NCI-H1048 (cell line): Measurements from ENCODE around the gene CNTNAP5.

Source experiments
- DNase-seq: peaks from one replicate; lab custom pipeline; 2025; lab: John Stamatoyannopoulos, UW

The CNTNAP5 gene

GRCh38 chr2:124898827-124899226, 873.7 kb downstream of the CNTNAP5 start:
- no peak for DNase-seq

- no peak for DNase-seq
These were observed 883.3 kb downstream of the CNTNAP5 start for GRCh38 chr2:124908411-124908810.

- no peak for DNase-seq
These were observed 886.5 kb downstream of the CNTNAP5 start for GRCh38 chr2:124911560-124911959.

GRCh38 chr2:124913868-124914267, 888.8 kb downstream of the CNTNAP5 start:
- DNase-seq, result no peak

- DNase-seq, result no peak
These were observed 890.5 kb downstream of the CNTNAP5 start for GRCh38 chr2:124915567-124915966.

- no peak for DNase-seq
These were observed 894.2 kb downstream of the CNTNAP5 start for GRCh38 chr2:124919296-124919695.

GRCh38 chr2:124920448-124920847, 895.4 kb downstream of the CNTNAP5 start:
- no peak for DNase-seq

GRCh38 chr2:124921191-124921590, 896.1 kb downstream of the CNTNAP5 start:
- DNase-seq, result no peak

- no peak for DNase-seq
These were observed 898.0 kb downstream of the CNTNAP5 start for GRCh38 chr2:124923097-124923496.

GRCh38 chr2:124933883-124934282, 908.8 kb downstream of the CNTNAP5 start:
- DNase-seq, result no peak

- DNase-seq, result no peak
These were observed 928.8 kb downstream of the CNTNAP5 start for GRCh38 chr2:124953921-124954320.

- no peak for DNase-seq
These were observed 934.5 kb downstream of the CNTNAP5 start for GRCh38 chr2:124959581-124959980.

GRCh38 chr2:124961132-124961531, 936.0 kb downstream of the CNTNAP5 start:
- no peak for DNase-seq
